Measurements from ENCODE around the gene PHF14. TPM values are rescaled to one million over a fixed set of nuclear protein-coding genes. Genes with fewer than 3 reads are reported as not detected.

Gene PHF14
- total RNA-seq, 2 donors from 2014 or later = 13.0 to 14.3 TPM

GRCh38 chr7:11203683-11204082 is 230.0 kb downstream of the PHF14 start:
- no peaks in the 10 kb centered on the region for H3K4me1 ChIP-seq
- H3K27me3 ChIP-seq = no peaks in the 10 kb centered on the region
- no peak for TF ChIP-seq CTCF (IDR thresholded peaks at IDR 0.05)
- H3K27ac ChIP-seq = no peak overlapping the region
- no peak overlapping the region for H3K4me3 ChIP-seq
- H3K36me3 ChIP-seq = no peaks in the 10 kb centered on the region
- no peaks in the 10 kb centered on the region for H3K9me3 ChIP-seq
- DNase-seq (ENCODE audit: low spot score) = no peak

- no peak for TF ChIP-seq CTCF (IDR thresholded peaks at IDR 0.05)
- Histone ChIP-seq H3K9me3 (no peaks in the 10 kb centered on the region), H3K36me3 (no peaks in the 10 kb centered on the region), H3K4me1 (no peaks in the 10 kb centered on the region), H3K27me3 (no peaks in the 10 kb centered on the region), H3K27ac (no peak overlapping the region), H3K4me3 (no peak overlapping the region)
- no peak for DNase-seq (ENCODE audit: low spot score)
Observed at GRCh38 chr7:11206177-11206899, 232.7 kb downstream of the PHF14 start.

GRCh38 chr7:11207565-11207964 is 233.9 kb downstream of the PHF14 start:
- peak in 1 of 2 donors; percentile 28 for TF ChIP-seq CTCF (IDR thresholded peaks at IDR 0.05)
- H3K27me3 ChIP-seq = no peaks in the 10 kb centered on the region
- no peaks in the 10 kb centered on the region for H3K36me3 ChIP-seq
- H3K4me1 ChIP-seq = no peaks in the 10 kb centered on the region
- no peak for DNase-seq (ENCODE audit: low spot score)
- no peak overlapping the region for H3K27ac ChIP-seq
- H3K4me3 ChIP-seq = no peak overlapping the region
- no peaks in the 10 kb centered on the region for H3K9me3 ChIP-seq

- no peak for TF ChIP-seq CTCF (IDR thresholded peaks at IDR 0.05)
- Histone ChIP-seq H3K27me3 (no peaks in the 10 kb centered on the region), H3K36me3 (no peaks in the 10 kb centered on the region), H3K4me1 (no peaks in the 10 kb centered on the region), H3K27ac (no peak overlapping the region), H3K9me3 (no peaks in the 10 kb centered on the region), H3K4me3 (no peak overlapping the region)
- DNase-seq (ENCODE audit: low spot score) = no peak
Observed at GRCh38 chr7:11208883-11209465, 235.3 kb downstream of the PHF14 start.

- no peaks in the 10 kb centered on the region for H3K27me3 ChIP-seq
- no peaks in the 10 kb centered on the region for H3K4me1 ChIP-seq
- H3K36me3 ChIP-seq = no peaks in the 10 kb centered on the region
- no peaks in the 10 kb centered on the region for H3K9me3 ChIP-seq
- no peak overlapping the region for H3K4me3 ChIP-seq
- H3K27ac ChIP-seq = no peak overlapping the region
- no peak for TF ChIP-seq CTCF (IDR thresholded peaks at IDR 0.05)
- no peak for DNase-seq (ENCODE audit: low spot score)
Observed at GRCh38 chr7:11210374-11210773, 236.7 kb downstream of the PHF14 start.
